Iris pigment epithelial cell (primary cell): ENCODE measurements around the gene PRDM1.

Experiments
- DNase-seq: peaks from one replicate; pipeline ENCODE4 v3.0.0-alpha.2; 2011; ENCODE audit warnings: low read depth

The PRDM1 gene

GRCh38 chr6:106070636-106071035 is 15.5 kb upstream of the PRDM1 start:
- DNase-seq, result no peak

- no peak for DNase-seq
Observed at GRCh38 chr6:106072501-106073090, 13.5 kb upstream of the PRDM1 start.

DNA sequence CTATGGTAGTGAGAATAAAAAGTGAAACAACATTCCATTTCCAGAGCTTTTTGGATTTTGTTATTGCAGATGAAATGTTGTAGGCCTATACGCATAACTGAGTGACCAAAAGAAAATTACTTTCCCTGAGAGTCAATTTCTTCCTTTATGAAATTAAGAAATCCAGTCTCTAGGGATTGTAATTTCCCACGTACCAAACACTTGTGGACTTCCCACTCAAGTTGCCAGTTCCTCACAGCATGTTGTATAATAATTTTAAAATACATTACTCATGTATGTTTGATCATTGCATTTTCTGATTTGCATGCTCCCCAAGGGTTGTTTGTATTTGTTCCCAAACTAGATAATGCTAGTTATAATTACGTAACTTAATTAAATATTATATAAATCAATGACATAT is 12.0 kb upstream of the PRDM1 start:
- DNase-seq, result no peak

GRCh38 chr6:106076139-106076538 is 10.0 kb upstream of the PRDM1 start:
- DNase-seq, result no peak

DNA sequence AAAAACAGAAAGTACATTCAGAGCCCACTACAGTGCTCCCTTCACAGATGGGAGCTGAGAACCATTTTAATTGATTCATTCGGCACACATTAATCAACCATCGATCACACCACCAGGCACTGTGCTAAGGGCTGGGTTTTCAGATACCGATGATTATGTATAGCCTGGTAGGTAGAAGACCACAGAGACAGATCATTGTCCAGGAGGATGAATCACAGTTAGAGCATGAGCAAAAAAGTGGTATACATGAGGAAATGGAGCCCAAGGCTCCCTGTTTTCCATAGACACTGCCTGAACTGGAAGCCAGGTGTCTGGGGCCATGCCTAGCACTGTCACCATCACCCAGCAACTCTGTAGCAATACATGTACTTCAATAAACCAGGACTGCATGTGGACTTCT is 9.0 kb upstream of the PRDM1 start:
- DNase-seq, result no peak

DNA sequence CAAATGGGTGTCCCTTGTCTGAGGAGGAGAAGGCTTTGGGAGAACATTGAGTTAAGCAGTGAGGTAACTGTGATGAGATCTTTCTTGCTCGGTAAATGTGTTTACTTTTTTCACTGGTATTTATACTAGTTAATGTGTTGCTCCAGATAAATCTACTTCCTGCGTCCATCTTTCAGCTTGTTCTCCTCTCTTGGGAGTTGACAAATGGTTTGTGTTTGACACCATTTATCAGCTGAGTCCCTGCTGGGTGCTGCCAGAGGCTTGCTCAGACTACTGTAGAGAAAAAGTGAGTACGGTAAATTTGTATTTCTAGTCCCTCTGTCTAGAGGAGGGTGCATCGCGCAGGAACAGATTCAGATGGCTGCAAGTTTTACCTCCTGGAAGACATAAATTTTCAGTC is 8.3 kb upstream of the PRDM1 start:
- no peak for DNase-seq

GRCh38 chr6:106079961-106080762 is 6.0 kb upstream of the PRDM1 start:
- no peak for DNase-seq

GRCh38 chr6:106080763-106081095 is 5.4 kb upstream of the PRDM1 start:
- no peak for DNase-seq

DNA sequence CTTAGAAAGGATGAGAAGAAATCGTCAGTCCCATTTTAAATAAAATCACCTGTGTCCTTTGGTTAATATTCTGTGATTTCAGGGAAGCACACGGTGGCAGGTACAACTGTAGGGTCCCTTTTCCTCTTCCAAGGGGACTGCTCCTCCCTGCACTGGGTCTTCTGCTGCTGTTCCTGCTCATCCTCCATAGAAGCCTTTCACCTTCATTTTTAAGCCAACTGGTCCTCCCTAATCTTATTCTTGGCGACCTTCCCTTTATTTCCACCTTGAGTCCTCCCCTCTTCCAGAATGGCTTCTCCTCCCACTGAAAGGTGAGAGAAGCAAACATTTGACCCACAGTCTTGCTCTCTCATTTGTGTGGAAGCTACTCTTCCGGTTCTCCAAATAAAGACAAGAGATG is 4.4 kb upstream of the PRDM1 start:
- no peak for DNase-seq

- peak; percentile 59 for DNase-seq
Observed at GRCh38 chr6:106082735-106083398, 3.3 kb upstream of the PRDM1 start.

- no peak for DNase-seq
Observed at GRCh38 chr6:106083618-106084017, 2.5 kb upstream of the PRDM1 start.

- DNase-seq, result peak; percentile 78
Observed at GRCh38 chr6:106084106-106084988, 1.8 kb upstream of the PRDM1 start.

- DNase-seq, result peak; percentile 31
Observed at GRCh38 chr6:106084989-106085691, 996 bp upstream of the PRDM1 start.

DNA sequence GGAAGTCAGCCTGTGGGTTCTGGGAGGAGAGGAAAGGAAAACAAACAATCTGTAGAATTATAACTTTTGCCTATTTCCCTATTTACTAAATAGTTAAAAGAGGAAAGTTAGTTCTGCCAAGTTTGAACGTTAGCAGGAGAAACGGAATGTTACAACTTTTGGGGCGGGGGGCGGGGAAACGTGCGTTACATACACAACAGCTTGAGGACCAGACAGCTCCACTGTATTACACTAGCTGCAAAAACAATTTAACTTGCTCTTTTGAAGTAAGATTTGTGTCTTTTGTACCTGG is 498 bp upstream of the PRDM1 start:
- DNase-seq, result no peak

DNA sequence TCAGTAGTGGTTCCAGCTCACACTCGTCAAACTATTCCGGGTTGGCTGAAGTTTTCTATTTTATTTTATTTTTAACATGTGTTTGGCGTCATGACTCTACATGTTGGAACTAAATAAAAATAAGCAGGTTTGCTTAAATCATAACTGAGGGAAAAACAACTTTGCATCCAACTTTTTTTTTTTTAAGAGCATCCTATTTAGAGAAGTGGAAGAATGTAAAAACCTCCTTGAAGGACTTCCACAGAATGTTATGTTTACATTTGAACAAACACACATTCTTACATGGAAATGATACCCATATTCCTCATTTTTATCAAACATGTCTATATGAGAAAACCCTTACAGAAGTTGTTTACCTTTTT is 659 bp downstream of the PRDM1 start:
- DNase-seq, result no peak

- DNase-seq, result peak; percentile 89
Observed at GRCh38 chr6:106087548-106088325, 1.6 kb downstream of the PRDM1 start.

DNA sequence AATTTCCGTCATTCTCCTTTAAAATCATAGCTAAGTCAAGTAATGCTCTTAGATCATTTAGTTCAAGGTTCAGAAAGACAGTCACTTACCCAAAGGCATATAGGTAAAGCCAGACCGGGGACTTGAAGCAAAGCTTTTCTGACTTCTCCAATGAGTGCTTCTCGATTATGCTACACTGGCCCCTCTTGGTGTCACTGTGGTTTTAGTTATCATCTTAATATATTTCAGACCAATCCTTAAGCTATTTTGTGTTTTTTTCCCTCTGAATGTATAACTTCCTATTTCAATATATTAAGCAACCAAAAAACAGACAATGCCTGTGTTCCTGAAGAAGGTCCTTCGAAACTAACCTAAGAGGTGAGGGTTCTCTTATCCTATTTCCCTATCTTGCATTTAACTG is 3.9 kb downstream of the PRDM1 start:
- no peak for DNase-seq

DNA sequence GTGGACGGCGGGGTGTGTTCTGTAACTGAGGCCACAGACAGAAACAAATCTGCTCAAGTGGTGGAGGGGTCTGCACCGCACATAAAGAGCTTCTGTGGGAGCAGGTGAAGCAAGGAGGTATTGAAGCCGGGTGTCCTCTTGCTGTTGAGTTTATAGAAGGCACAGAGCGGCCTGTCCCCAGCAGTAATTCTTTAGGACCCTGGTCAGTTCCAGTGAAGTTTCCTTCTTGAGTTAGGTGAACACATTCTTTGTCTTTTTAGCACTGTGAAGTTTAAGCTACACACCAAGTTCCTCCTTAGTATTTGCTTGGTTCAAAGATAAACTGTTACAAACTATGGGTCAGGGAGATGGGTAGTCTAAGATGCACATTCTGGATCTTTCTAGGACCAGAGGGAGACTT is 6.1 kb downstream of the PRDM1 start:
- no peak for DNase-seq

DNA sequence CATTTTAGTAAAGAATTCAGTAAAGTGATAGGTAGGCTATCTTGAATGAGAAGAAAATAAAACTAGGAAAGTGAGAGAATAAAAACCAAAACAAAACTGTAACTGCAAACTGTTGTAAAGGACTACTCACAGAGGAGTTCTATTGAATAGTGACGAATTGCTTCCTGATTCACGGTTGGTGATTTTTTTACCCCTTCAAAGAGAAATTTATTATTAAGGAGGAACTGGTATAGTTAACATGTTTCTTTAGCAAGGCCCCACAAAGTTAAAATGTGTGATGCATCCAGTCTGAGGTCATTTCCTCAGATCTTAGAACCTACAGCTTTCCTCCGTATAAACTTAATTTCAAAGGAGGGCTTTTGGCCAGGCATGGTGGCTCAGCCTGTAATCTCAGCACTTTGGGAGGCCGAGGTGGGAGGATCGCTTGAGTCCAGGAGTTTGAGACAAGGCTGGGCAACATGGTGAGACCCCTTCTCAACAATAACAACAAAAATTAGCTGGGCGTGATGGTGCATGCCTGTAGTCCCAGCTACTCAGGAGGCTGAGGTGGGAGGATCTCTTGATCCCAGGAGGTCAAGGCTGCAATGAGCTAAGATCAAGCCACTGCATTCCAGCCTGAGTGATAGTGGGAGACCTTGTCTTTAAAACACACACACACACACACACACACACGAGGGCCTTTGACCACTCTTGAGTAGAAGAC is 8.3 kb downstream of the PRDM1 start:
- DNase-seq, result no peak

- DNase-seq, result no peak
Observed at GRCh38 chr6:106094964-106095335, 8.8 kb downstream of the PRDM1 start.
